Dendritic cell treated with granulocyte-macrophage colony-stimulating factor and Interleukin-4, amounts not matched to agents 40 ng/mL and 50 ng/mL, for 4 days (primary cell): ENCODE data around the gene AGPAT4.

ENCODE experiments used
- H3K27ac Mint-ChIP-seq: one replicate; pipeline ENCODE4 v1.8.0; 2022; ENCODE audit warnings: mild to moderate bottlenecking, mixed read lengths
- H3K27me3 Mint-ChIP-seq: one replicate; pipeline ENCODE4 v1.8.0; 2022; ENCODE audit warnings: mild to moderate bottlenecking, mixed read lengths
- H3K36me3 Mint-ChIP-seq: one replicate; pipeline ENCODE4 v1.8.0; 2022; ENCODE audit warnings: low read depth, mixed read lengths
- H3K4me1 Mint-ChIP-seq: one replicate; pipeline ENCODE4 v1.8.0; 2022; ENCODE audit warnings: low read depth, mixed read lengths
- H3K4me3 Mint-ChIP-seq: one replicate; pipeline ENCODE4 v1.8.0; 2022; ENCODE audit warnings: mild to moderate bottlenecking, moderate library complexity, mixed read lengths
- H3K9me3 Mint-ChIP-seq: one replicate; pipeline ENCODE4 v1.8.0; 2022; ENCODE audit warnings: mixed read lengths
- intact Hi-C: fragments of 100-400 bp; cut with micrococcal nuclease; formaldehyde crosslinking; loops from one replicate; pipeline ENCODE4 v1.15.0; 2022

The AGPAT4 gene

GRCh38 chr6:161272635-161273273, 1.1 kb downstream of the AGPAT4 start:
- Mint-ChIP-seq H3K36me3 (peaks cover 6% of the 10 kb centered on the region), H3K4me1 (peaks cover 46% of the 10 kb centered on the region), H3K9me3 (no peaks in the 10 kb centered on the region), H3K4me3 (peak overlapping the region; percentile 77), H3K27me3 (peaks cover 8% of the 10 kb centered on the region), H3K27ac (peak overlapping the region; percentile 90)
- intact Hi-C loops: loop anchor here (5.0 kb wide), 3 partner anchors 45 to 280 kb away; partner anchors contain the start of gene MAP3K4

GRCh38 chr6:161271343-161272030, 2.4 kb downstream of the AGPAT4 start:
- peaks cover 7% of the 10 kb centered on the region for H3K27me3 Mint-ChIP-seq
- H3K36me3 Mint-ChIP-seq: peaks cover 7% of the 10 kb centered on the region
- peaks cover 46% of the 10 kb centered on the region for H3K4me1 Mint-ChIP-seq
- no peak overlapping the region for H3K4me3 Mint-ChIP-seq
- intact Hi-C loops: loop anchor here (5.0 kb wide), 3 partner anchors 44 to 279 kb away; partner anchors contain the start of gene MAP3K4
- peak overlapping the region; percentile 15 for H3K27ac Mint-ChIP-seq
- no peaks in the 10 kb centered on the region for H3K9me3 Mint-ChIP-seq

- intact Hi-C loops: loop anchor here (5.0 kb wide), 3 partner anchors 43 to 278 kb away; partner anchors contain the start of gene MAP3K4
- H3K4me3 Mint-ChIP-seq: no peak overlapping the region
- no peaks in the 10 kb centered on the region for H3K9me3 Mint-ChIP-seq
- H3K27me3 Mint-ChIP-seq: no peaks in the 10 kb centered on the region
- H3K27ac Mint-ChIP-seq: peak overlapping the region; percentile 74
- peaks cover 46% of the 10 kb centered on the region for H3K4me1 Mint-ChIP-seq
- H3K36me3 Mint-ChIP-seq: peaks cover 19% of the 10 kb centered on the region
Observed at GRCh38 chr6:161270116-161270515, 3.7 kb downstream of the AGPAT4 start.

- intact Hi-C loops: no loop called here
- Mint-ChIP-seq H3K4me3 (no peak overlapping the region), H3K27me3 (no peaks in the 10 kb centered on the region), H3K36me3 (peaks cover 26% of the 10 kb centered on the region), H3K4me1 (peaks cover 43% of the 10 kb centered on the region), H3K9me3 (no peaks in the 10 kb centered on the region), H3K27ac (peak overlapping the region; percentile 74)
Observed at GRCh38 chr6:161269310-161269709, 4.6 kb downstream of the AGPAT4 start.

GRCh38 chr6:161268531-161269210, 5.2 kb downstream of the AGPAT4 start:
- Mint-ChIP-seq H3K4me3 (no peak overlapping the region), H3K36me3 (peaks cover 32% of the 10 kb centered on the region), H3K4me1 (peaks cover 39% of the 10 kb centered on the region), H3K27ac (peak overlapping the region; percentile 74), H3K27me3 (no peaks in the 10 kb centered on the region), H3K9me3 (no peaks in the 10 kb centered on the region)
- intact Hi-C loops: no loop called here

GRCh38 chr6:161266513-161267230, 7.2 kb downstream of the AGPAT4 start:
- Mint-ChIP-seq H3K36me3 (peaks cover 52% of the 10 kb centered on the region), H3K27me3 (no peaks in the 10 kb centered on the region), H3K27ac (no peak overlapping the region), H3K4me1 (peaks cover 37% of the 10 kb centered on the region), H3K4me3 (no peak overlapping the region), H3K9me3 (no peaks in the 10 kb centered on the region)
- intact Hi-C loops: no loop called here

- Mint-ChIP-seq H3K9me3 (no peaks in the 10 kb centered on the region), H3K4me1 (peaks cover 32% of the 10 kb centered on the region), H3K27ac (no peak overlapping the region), H3K36me3 (peaks cover 59% of the 10 kb centered on the region), H3K27me3 (no peaks in the 10 kb centered on the region), H3K4me3 (no peak overlapping the region)
- intact Hi-C loops: no loop called here
Observed at GRCh38 chr6:161265975-161266374, 7.9 kb downstream of the AGPAT4 start.

GRCh38 chr6:161265554-161265953, 8.3 kb downstream of the AGPAT4 start:
- H3K36me3 Mint-ChIP-seq: peaks cover 64% of the 10 kb centered on the region
- peaks cover 30% of the 10 kb centered on the region for H3K4me1 Mint-ChIP-seq
- H3K27me3 Mint-ChIP-seq: no peaks in the 10 kb centered on the region
- no peak overlapping the region for H3K27ac Mint-ChIP-seq
- H3K4me3 Mint-ChIP-seq: no peak overlapping the region
- intact Hi-C loops: no loop called here
- no peaks in the 10 kb centered on the region for H3K9me3 Mint-ChIP-seq

GRCh38 chr6:161264181-161264580, 9.7 kb downstream of the AGPAT4 start:
- intact Hi-C loops: no loop called here
- Mint-ChIP-seq H3K36me3 (peaks cover 70% of the 10 kb centered on the region), H3K27ac (no peak overlapping the region), H3K27me3 (no peaks in the 10 kb centered on the region), H3K4me1 (peaks cover 24% of the 10 kb centered on the region), H3K9me3 (no peaks in the 10 kb centered on the region), H3K4me3 (no peak overlapping the region)

GRCh38 chr6:161261816-161262215, 12.0 kb downstream of the AGPAT4 start:
- Mint-ChIP-seq H3K27me3 (no peaks in the 10 kb centered on the region), H3K27ac (no peak overlapping the region), H3K4me3 (no peak overlapping the region), H3K36me3 (peaks cover 72% of the 10 kb centered on the region), H3K4me1 (peaks cover 20% of the 10 kb centered on the region), H3K9me3 (no peaks in the 10 kb centered on the region)
- intact Hi-C loops: no loop called here

GRCh38 chr6:161261325-161261724, 12.5 kb downstream of the AGPAT4 start:
- Mint-ChIP-seq H3K9me3 (no peaks in the 10 kb centered on the region), H3K4me3 (no peak overlapping the region), H3K4me1 (peaks cover 20% of the 10 kb centered on the region), H3K27ac (no peak overlapping the region), H3K36me3 (peaks cover 74% of the 10 kb centered on the region), H3K27me3 (no peaks in the 10 kb centered on the region)
- intact Hi-C loops: no loop called here

- H3K4me3 Mint-ChIP-seq: no peak overlapping the region
- H3K36me3 Mint-ChIP-seq: peaks cover 63% of the 10 kb centered on the region
- H3K27ac Mint-ChIP-seq: no peak overlapping the region
- no peaks in the 10 kb centered on the region for H3K27me3 Mint-ChIP-seq
- H3K4me1 Mint-ChIP-seq: peaks cover 31% of the 10 kb centered on the region
- no peaks in the 10 kb centered on the region for H3K9me3 Mint-ChIP-seq
- intact Hi-C loops: no loop called here
Observed at GRCh38 chr6:161259302-161259701, 14.6 kb downstream of the AGPAT4 start.

- Mint-ChIP-seq H3K9me3 (no peaks in the 10 kb centered on the region), H3K27me3 (no peaks in the 10 kb centered on the region), H3K36me3 (peaks cover 49% of the 10 kb centered on the region), H3K27ac (no peak overlapping the region), H3K4me3 (no peak overlapping the region), H3K4me1 (peaks cover 31% of the 10 kb centered on the region)
- intact Hi-C loops: no loop called here
Observed at GRCh38 chr6:161257793-161258457, 15.9 kb downstream of the AGPAT4 start.
